Panc1 (cell line): Measurements from ENCODE around the gene SPAG5. TPM values are rescaled to one million over a fixed set of nuclear protein-coding genes. Genes with fewer than 3 reads are reported as not detected.

Experiments
- ATAC-seq: fragments of 200-7000 bp; cut with Tn5 transposase; 2 replicates; pipeline ENCODE4 v1.9.1; 2020; ENCODE audit warnings: mild to moderate bottlenecking, moderate library complexity
- BruUV-seq: library from RNA; stranded (reverse); fragments of 400-500 nt; replicated peaks from 2 replicates; lab custom pipeline; 2021; lab: Mats Ljungman, UMichigan
- CTCF ChIA-PET: fragments of 300-600 bp; sonication (Branson Sonifier 250); formaldehyde crosslinking; loops from one replicate; lab custom pipeline; 2022; ENCODE audit warnings: antibody characterized with exemption; lab: Charles Lee
- POLR2A ChIA-PET: fragments of 300-600 bp; sonication (Branson Sonifier 250); formaldehyde crosslinking; loops from one replicate; lab custom pipeline; 2022; ENCODE audit warnings: antibody characterized with exemption; lab: Charles Lee
- DNase-seq: peaks from one replicate; pipeline ENCODE4 v3.0.0-alpha.2; 2010; ENCODE audit warnings: low read depth, low spot score
- H3K27ac ChIP-seq: 2 replicates; pipeline ENCODE4 v1.5.1; 2011; ENCODE audit warnings: mild to moderate bottlenecking, low read length, inconsistent platforms
- H3K27me3 ChIP-seq: fragments of 200-500 bp; sonication (Bioruptor generic); 2 replicates; pipeline ENCODE4 v1.6.0; 2014; ENCODE audit warnings: low read length, inconsistent platforms; ENCODE audit not compliant: control insufficient read depth, insufficient read depth
- H3K36me3 ChIP-seq: fragments of 200-500 bp; sonication (Bioruptor generic); 2 replicates; pipeline ENCODE4 v1.5.1; 2014; ENCODE audit warnings: inconsistent platforms, mild to moderate bottlenecking, low read length, moderate library complexity; ENCODE audit not compliant: control insufficient read depth, insufficient read depth
- H3K4me1 ChIP-seq: 2 replicates; pipeline ENCODE4 v1.5.1; 2011; ENCODE audit warnings: inconsistent platforms, mild to moderate bottlenecking, low read length, moderate library complexity; ENCODE audit not compliant: control insufficient read depth, insufficient read depth
- H3K4me3 ChIP-seq, 2 experiments: 2 replicates each; pipeline ENCODE4 v1.5.1; 2011 to 2012; ENCODE audit warnings: low read depth in 2 of 2, low read length in 2 of 2, mild to moderate bottlenecking in 2 of 2, inconsistent platforms in 1 of 2, moderate library complexity in 1 of 2
- H3K9me3 ChIP-seq: fragments of 200-500 bp; sonication (Bioruptor generic); 2 replicates; pipeline ENCODE4 v1.5.1; 2014; ENCODE audit warnings: low read depth, mild to moderate bottlenecking, inconsistent platforms, low read length, moderate library complexity; ENCODE audit not compliant: control insufficient read depth, insufficient read depth
- CTCF ChIP-seq: fragments of 450-650 bp; IDR thresholded peaks from 2 replicates; pipeline ENCODE4 v1.5.1; 2017; ENCODE audit warnings: mild to moderate bottlenecking
- POLR2AphosphoS5 ChIP-seq: IDR thresholded peaks from 2 replicates; pipeline ENCODE4 v1.6.1; 2012; ENCODE audit warnings: mild to moderate bottlenecking, low read depth, low read length, moderate library complexity
- REST ChIP-seq, 2 experiments: IDR thresholded peaks; 2 replicates each; pipeline ENCODE4 v1.6.1; 2011 to 2012; ENCODE audit warnings: low read depth in 2 of 2, control low read depth in 1 of 2, low read length in 1 of 2, mild to moderate bottlenecking in 1 of 2, moderate library complexity in 1 of 2; ENCODE audit not compliant: insufficient read depth in 1 of 2
- SIN3A ChIP-seq: IDR thresholded peaks from 2 replicates; pipeline ENCODE4 v1.6.1; 2012; ENCODE audit warnings: low read depth, mild to moderate bottlenecking, low read length, moderate library complexity, borderline replicate concordance; ENCODE audit not compliant: insufficient read depth
- TCF7L2 ChIP-seq: IDR thresholded peaks from 2 replicates; pipeline ENCODE4 v1.6.1; 2011; ENCODE audit warnings: mild to moderate bottlenecking, low read depth, low read length, inconsistent platforms
- in situ Hi-C: cut with HindIII; loops from 2 replicates; pipeline ENCODE4 v1.10.0; 2016; ENCODE audit warnings: low sequenced_read_pairs, low pct_unique_long_range_greater_than_20kb
- intact Hi-C: fragments of 100-400 bp; cut with micrococcal nuclease; formaldehyde crosslinking; loops from one replicate; pipeline ENCODE4 v1.10.0; 2022; ENCODE audit not compliant: unreplicated experiment
- total RNA-seq: library from RNA; stranded (reverse); gene quantifications from one replicate; pipeline ENCODE4 v1.2.1, GENCODE V29; 2021; ENCODE audit not compliant: unreplicated experiment

Gene SPAG5
- total RNA-seq, 1 experiment from 2014 or later = 152 TPM

GRCh38 chr17:28573040-28573380, 25.8 kb downstream of the SPAG5 start:
- BruUV-seq = no TSS peak
- in situ Hi-C loops = no loop called here
- TF ChIP-seq REST (IDR thresholded peaks at IDR 0.05; ENCODE audit: insufficient read depth in 1 of 2, low read depth in 2 of 2, low read length in 1 of 2) = no peak
- TF ChIP-seq POLR2AphosphoS5 = no peak
- no peak for TF ChIP-seq TCF7L2
- no peak for TF ChIP-seq SIN3A
- intact Hi-C loops = no loop called here
- H3K4me1 ChIP-seq = peaks cover 22% of the 10 kb centered on the region
- no peaks in the 10 kb centered on the region; the same call in 1 of the 2 replicates for H3K36me3 ChIP-seq
- DNase-seq (no peak), ATAC-seq (no peak)
- POLR2A ChIA-PET = no interaction called here
- CTCF ChIA-PET = no interaction called here
- H3K9me3 ChIP-seq = no peaks in the 10 kb centered on the region
- no peaks in the 10 kb centered on the region for H3K27me3 ChIP-seq
- no peak overlapping the region for H3K4me3 ChIP-seq
- no peak overlapping the region for H3K27ac ChIP-seq

GRCh38 chr17:28572259-28573039, 26.4 kb downstream of the SPAG5 start:
- Histone ChIP-seq H3K4me1 (peaks cover 22% of the 10 kb centered on the region), H3K27ac (peak overlapping the region; percentile 89), H3K36me3 (no peaks in the 10 kb centered on the region; the same call in 1 of the 2 replicates), H3K9me3 (no peaks in the 10 kb centered on the region), H3K4me3 (peak overlapping the region; percentile 87 to 89), H3K27me3 (no peaks in the 10 kb centered on the region)
- CTCF ChIA-PET = interaction anchor here (0.5 kb wide), 1 partner anchor 20 kb away, joined by 7 read pairs; no protein-coding TSS in a partner anchor
- intact Hi-C loops (no loop called here), in situ Hi-C loops (no loop called here)
- POLR2A ChIA-PET = no interaction called here
- TF ChIP-seq POLR2AphosphoS5 = no peak
- no peak for TF ChIP-seq CTCF
- TF ChIP-seq REST (IDR thresholded peaks at IDR 0.05; ENCODE audit: insufficient read depth in 1 of 2, low read depth in 2 of 2, low read length in 1 of 2) = no peak
- no peak for TF ChIP-seq TCF7L2
- no peak for TF ChIP-seq SIN3A
- BruUV-seq = no TSS peak
- ATAC-seq (no peak), DNase-seq (no peak)
